Endothelial cell of umbilical vein (primary cell): ENCODE data around the gene PRAMEF9. TPM values are rescaled to one million over a fixed set of nuclear protein-coding genes. Genes with fewer than 3 reads are reported as not detected.
"Not testable (repeated sequence)": the region's sequence is repeated elsewhere in the genome, so short reads cannot be mapped to it uniquely, and the experiment has no call there.

Experiments used
- BruUV-seq: library from RNA; stranded (reverse); fragments of 400-500 nt; replicated peaks from 2 replicates; lab custom pipeline; 2021; lab: Mats Ljungman, UMichigan
- CTCF ChIA-PET: fragments of 300-600, 350-600 bp; sonication (Branson Sonifier 250); formaldehyde crosslinking; loops from one replicate; lab custom pipeline; 2021; ENCODE audit warnings: antibody characterized with exemption, inconsistent platforms; lab: Charles Lee
- POLR2A ChIA-PET: fragments of 300-600, 350-600 bp; sonication (Branson Sonifier 250); formaldehyde crosslinking; loops from one replicate; lab custom pipeline; 2021; ENCODE audit warnings: antibody characterized with exemption, inconsistent platforms; lab: Charles Lee
- DNase-seq: peaks from one replicate; pipeline ENCODE4 v3.0.0-alpha.2; 2011; ENCODE audit warnings: low read depth, low spot score
- FAIRE-seq: peaks from 2 replicates; lab custom pipeline; 2011; peaks lifted over from hg19 to GRCh38; lab: Jason Lieb, UNC
- H2AFZ ChIP-seq: 2 replicates; pipeline ENCODE4 v1.6.0; 2012; ENCODE audit warnings: low read depth, low read length, control low read depth, inconsistent platforms
- H3K27ac ChIP-seq: 2 replicates; pipeline ENCODE4 v1.5.1; 2011; ENCODE audit warnings: low read depth, mild to moderate bottlenecking, control low read depth, low read length, moderate library complexity; ENCODE audit not compliant: insufficient read depth
- H3K27me3 ChIP-seq, 2 experiments: 2 replicates each; pipeline versions ENCODE4 v1.6.0 to v1.6.1; 2011; ENCODE audit warnings: low read length in 2 of 2, mixed read lengths in 1 of 2; ENCODE audit not compliant: control insufficient read depth in 2 of 2, insufficient read depth in 2 of 2
- H3K36me3 ChIP-seq, 2 experiments: 2 replicates in 1 of 2; 3 replicates in 1 of 2; pipeline ENCODE4 v1.5.1; 2011; ENCODE audit warnings: low read length in 2 of 2, mild to moderate bottlenecking in 1 of 2, moderate library complexity in 1 of 2; ENCODE audit not compliant: control insufficient read depth in 2 of 2, insufficient read depth in 2 of 2; ENCODE audit errors: extremely low read depth in 1 of 2
- H3K4me1 ChIP-seq: 3 replicates; pipeline ENCODE4 v1.5.1; 2011; ENCODE audit warnings: mild to moderate bottlenecking, low read length; ENCODE audit not compliant: control insufficient read depth, insufficient read depth; ENCODE audit errors: extremely low read depth
- H3K4me2 ChIP-seq: 2 replicates; pipeline ENCODE4 v1.6.1; 2011; ENCODE audit warnings: low read length, control low read depth, mixed read lengths; ENCODE audit not compliant: insufficient read depth
- H3K4me3 ChIP-seq, 3 experiments: fragments of 200-600 bp in 1 of 3; sonication (generic), shearing (Covaris generic) in 1 of 3; replicated peaks in 1 of 3; 2 replicates each; pipeline ENCODE4 v1.5.1; 2011 to 2016; ENCODE audit warnings: control low read depth in 3 of 3, low read length in 3 of 3, mild to moderate bottlenecking in 2 of 3, inconsistent platforms in 1 of 3, low read depth in 1 of 3, moderate library complexity in 1 of 3; ENCODE audit not compliant: insufficient read depth in 1 of 3
- H3K79me2 ChIP-seq: 2 replicates; pipeline ENCODE4 v1.6.0; 2012; ENCODE audit warnings: low read length, inconsistent platforms; ENCODE audit not compliant: control insufficient read depth, insufficient read depth
- H3K9ac ChIP-seq: replicated peaks from 2 replicates; pipeline ENCODE3; 2011; ENCODE audit warnings: low read length, control low read depth; ENCODE audit not compliant: insufficient read depth; ENCODE audit errors: extremely low read depth
- H3K9me1 ChIP-seq: replicated peaks from 3 replicates; pipeline ENCODE4 v1.6.0; 2011; ENCODE audit warnings: mild to moderate bottlenecking, low read length; ENCODE audit not compliant: control insufficient read depth, insufficient read depth; ENCODE audit errors: extremely low read depth
- H3K9me3 ChIP-seq: replicated peaks from 2 replicates; pipeline ENCODE4 v1.5.1; 2012; ENCODE audit warnings: low read length, inconsistent platforms; ENCODE audit not compliant: control insufficient read depth, insufficient read depth
- H4K20me1 ChIP-seq: replicated peaks from 2 replicates; pipeline ENCODE3; 2011; ENCODE audit warnings: mild to moderate bottlenecking, low read length; ENCODE audit not compliant: control insufficient read depth, insufficient read depth; ENCODE audit errors: extremely low read depth
- dilution Hi-C: fragments of 300-500 bp; cut with MboI; formaldehyde crosslinking; loops from one replicate; pipeline ENCODE4 v1.15.0; 2019; ENCODE audit warnings: low sequenced_read_pairs; ENCODE audit not compliant: extremely low pct_ligation_motif_present
- intact Hi-C: fragments of 100-400 bp; cut with micrococcal nuclease; formaldehyde crosslinking; loops from one replicate; pipeline ENCODE4 v1.10.0; 2022
- polyA plus RNA-seq, 4 experiments: library from polyadenylated mRNA; depleted of rRNA in 3 of 4; stranded (reverse) in 3 of 4; unstranded in 1 of 4; fragments of >200 nt; gene quantifications; 2 replicates each; pipeline versions ENCODE4 v1.2.1 to v1.2.3, GENCODE V29; 2011 to 2012; ENCODE audit warnings: missing spikeins in 1 of 4
- total RNA-seq: library from RNA; stranded (reverse); gene quantifications from 2 replicates; pipeline ENCODE4 v1.2.3, GENCODE V29; 2021

PRAMEF9 gene
- total and polyA plus RNA-seq, 2 donors (not counting 3 experiments of a cell fraction or from before 2014, with no cell fraction given): not detected

- H3K4me3 ChIP-seq, DNase-seq, CTCF ChIA-PET, BruUV-seq, H3K4me1 ChIP-seq, H3K4me2 ChIP-seq, H3K9me3 ChIP-seq, POLR2A ChIA-PET, H3K9ac ChIP-seq, FAIRE-seq, H3K79me2 ChIP-seq, H3K27ac ChIP-seq, H2AFZ ChIP-seq, H3K36me3 ChIP-seq, H3K27me3 ChIP-seq, intact Hi-C loops, H3K9me1 ChIP-seq, H4K20me1 ChIP-seq, dilution Hi-C loops: not testable (repeated sequence)
Observed at GRCh38 chr1:13208712-13209111, 37.1 kb downstream of the PRAMEF9 start.

- H3K9me1 ChIP-seq, H3K4me2 ChIP-seq, BruUV-seq, H4K20me1 ChIP-seq, H3K36me3 ChIP-seq, H3K4me3 ChIP-seq, intact Hi-C loops, H3K79me2 ChIP-seq, POLR2A ChIA-PET, H2AFZ ChIP-seq, dilution Hi-C loops, H3K9me3 ChIP-seq, H3K4me1 ChIP-seq, DNase-seq, H3K9ac ChIP-seq, CTCF ChIA-PET, H3K27me3 ChIP-seq, FAIRE-seq, H3K27ac ChIP-seq: not testable (repeated sequence)
Observed at GRCh38 chr1:13216619-13217018, 45.0 kb downstream of the PRAMEF9 start.

GRCh38 chr1:13219203-13219602 is 47.6 kb downstream of the PRAMEF9 start:
- FAIRE-seq, H3K4me2 ChIP-seq, intact Hi-C loops, H3K27ac ChIP-seq, H3K9me3 ChIP-seq, CTCF ChIA-PET, H2AFZ ChIP-seq, BruUV-seq, POLR2A ChIA-PET, H3K36me3 ChIP-seq, H4K20me1 ChIP-seq, H3K4me3 ChIP-seq, dilution Hi-C loops, H3K9me1 ChIP-seq, DNase-seq, H3K9ac ChIP-seq, H3K79me2 ChIP-seq, H3K27me3 ChIP-seq, H3K4me1 ChIP-seq: not testable (repeated sequence)

GRCh38 chr1:13222788-13223187 is 51.1 kb downstream of the PRAMEF9 start:
- H3K4me2 ChIP-seq, BruUV-seq: not testable (repeated sequence)

More at GRCh38 chr1:13222788-13223187, 51.1 kb downstream of the PRAMEF9 start:
- FAIRE-seq, H3K4me3 ChIP-seq, H3K79me2 ChIP-seq, CTCF ChIA-PET, H2AFZ ChIP-seq, dilution Hi-C loops, H3K9me1 ChIP-seq, H3K9ac ChIP-seq, DNase-seq, H3K27me3 ChIP-seq, intact Hi-C loops, POLR2A ChIA-PET, H3K9me3 ChIP-seq, H3K36me3 ChIP-seq, H3K4me1 ChIP-seq, H4K20me1 ChIP-seq, H3K27ac ChIP-seq: not testable (repeated sequence)
